K562 (cell line): ENCODE results near the gene SIT1. TPM values are rescaled to one million over a fixed set of nuclear protein-coding genes. Genes with fewer than 3 reads are reported as not detected.

ENCODE experiments used
- CXXC5 ChIP-seq: fragments of 250-450 bp; sonication (Bioruptor Pico); IDR thresholded peaks from 2 replicates; pipeline ENCODE4 v1.8.0; 2022; ENCODE audit warnings: inconsistent platforms, mild to moderate bottlenecking, moderate library complexity
- E2F4 ChIP-seq: sonication (generic); formaldehyde crosslinking; IDR thresholded peaks from 2 replicates; pipeline ENCODE4 v1.8.0; 2022; ENCODE audit warnings: mild to moderate bottlenecking, low read depth, missing genetic modification reagents
- ELF1 ChIP-seq: fragments of 200-800 bp; sonication (Bioruptor generic); IDR thresholded peaks from 2 replicates; pipeline ENCODE4 v1.6.1; 2016; ENCODE audit warnings: missing genetic modification characterization, missing compliant biosample characterization
- FOXP1 ChIP-seq: sonication (generic); formaldehyde crosslinking; IDR thresholded peaks from 2 replicates; pipeline ENCODE4 v1.8.0; 2022; ENCODE audit warnings: mild to moderate bottlenecking, missing genetic modification reagents
- GABPA ChIP-seq: fragments of 200-800 bp; sonication (Bioruptor generic); conservative IDR thresholded peaks from 2 replicates; pipeline ENCODE4 v1.6.1; 2016; ENCODE audit warnings: low read depth, missing genetic modification characterization, missing compliant biosample characterization
- HINFP ChIP-seq: fragments of 450-650 bp; conservative IDR thresholded peaks from 2 replicates; pipeline ENCODE4 v1.6.1; 2016; ENCODE audit warnings: missing genetic modification characterization, low read depth, mild to moderate bottlenecking, control low read depth, missing compliant biosample characterization
- HLTF ChIP-seq: fragments of 450-650 bp; IDR thresholded peaks from 2 replicates; pipeline ENCODE4 v1.6.1; 2016
- HMGN3 ChIP-seq: IDR thresholded peaks from 2 replicates; pipeline ENCODE4 v1.6.1; 2011; ENCODE audit warnings: borderline replicate concordance, low read depth, mild to moderate bottlenecking, mixed read lengths, low read length; ENCODE audit not compliant: insufficient read length; ENCODE audit errors: extremely low read depth
- HNRNPH1 ChIP-seq: fragments of 200-400 bp; formaldehyde crosslinking; optimal IDR thresholded peaks from 2 replicates; pipeline ENCODE3; 2017; ENCODE audit warnings: low read depth, mild to moderate bottlenecking, low read length, moderate library complexity
- HSF4 ChIP-seq: fragments of 250-450 bp; sonication (Bioruptor Pico); IDR thresholded peaks from 2 replicates; pipeline ENCODE4 v2.1.2; 2022; ENCODE audit warnings: mild to moderate bottlenecking, moderate library complexity, borderline replicate concordance
- MAX ChIP-seq: sonication (generic); formaldehyde crosslinking; IDR thresholded peaks from 2 replicates; pipeline ENCODE4 v1.9.0; 2022; ENCODE audit warnings: mild to moderate bottlenecking, missing genetic modification reagents
- MYC ChIP-seq, 2 experiments: fragments of 250-450 bp in 1 of 2; sonication (Bioruptor Pico) in 1 of 2; IDR thresholded peaks; 2 replicates each; pipeline versions ENCODE4 v1.5.1 to v1.6.1; 2012 to 2021; ENCODE audit warnings: low read depth in 2 of 2, borderline replicate concordance in 1 of 2, improper control_type of control experiment in 1 of 2, low read length in 1 of 2, mild to moderate bottlenecking in 1 of 2, moderate library complexity in 1 of 2
- PRDM10 ChIP-seq: fragments of 450-650 bp; IDR thresholded peaks from 2 replicates; pipeline ENCODE4 v1.6.1; 2018; ENCODE audit not compliant: partially characterized antibody
- TCF15 ChIP-seq: fragments of 250-450 bp; sonication (Bioruptor Pico); IDR thresholded peaks from 2 replicates; pipeline ENCODE4 v1.8.0; 2022; ENCODE audit warnings: moderate library complexity, mild to moderate bottlenecking, inconsistent platforms
- THRAP3 ChIP-seq: fragments of 450-650 bp; IDR thresholded peaks from 2 replicates; pipeline ENCODE4 v1.6.1; 2016; ENCODE audit warnings: mild to moderate bottlenecking, inconsistent platforms, borderline replicate concordance
- USF1 ChIP-seq: sonication (generic); formaldehyde crosslinking; IDR thresholded peaks from 2 replicates; pipeline ENCODE4 v1.9.0; 2022; ENCODE audit warnings: mild to moderate bottlenecking, missing genetic modification reagents
- ZBTB7A ChIP-seq: IDR thresholded peaks from 2 replicates; pipeline ENCODE4 v1.6.1; 2011; ENCODE audit warnings: low read depth, mild to moderate bottlenecking, low read length, moderate library complexity, borderline replicate concordance; ENCODE audit not compliant: control insufficient read depth
- ZNF764 ChIP-seq: fragments of 250-450 bp; sonication (Bioruptor Pico); IDR thresholded peaks from 2 replicates; pipeline ENCODE4 v1.4.0; 2020; ENCODE audit warnings: low read depth, mild to moderate bottlenecking, moderate library complexity
- ZSCAN29 ChIP-seq: fragments of 450-650 bp; IDR thresholded peaks from 2 replicates; pipeline ENCODE4 v1.6.1; 2017
- polyA plus RNA-seq, 8 experiments: library from polyadenylated mRNA; depleted of rRNA in 4 of 8; stranded (reverse) in 5 of 8; unstranded in 3 of 8; fragments of >200 nt; fragmentation: Nextera tagmentation in 2 of 8; fragmentation: Illumina TruSeq in 1 of 8; extraction: Ambion mirVana in 2 of 8; extraction: Trizol in 1 of 8; gene quantifications; 2 replicates each; pipeline versions ENCODE4 v1.2.1 to v1.2.3, GENCODE V29; 2011 to 2014; ENCODE audit warnings: inconsistent platforms in 1 of 8, missing spikeins in 1 of 8
- total RNA-seq, 7 experiments: library from RNA; depleted of rRNA in 6 of 7; stranded (reverse); fragments of >200 nt in 6 of 7; fragmentation: Illumina TruSeq in 2 of 7; extraction: Trizol in 2 of 7; gene quantifications; 2 replicates each; pipeline versions ENCODE4 v1.2.1 to v1.2.3, GENCODE V29; 2011 to 2021; ENCODE audit warnings: low replicate concordance in 1 of 7

SIT1 gene
- total and polyA plus RNA-seq, 9 of the 15 experiments (the other 6 are each of a cell fraction or from before 2014, with no cell fraction given), result not detected

- TF ChIP-seq E2F4, result no peak
- TF ChIP-seq ZNF764 (CRISPR knock-in tag), result no peak
- no peak for TF ChIP-seq HINFP (tag)
- peak; percentile 56 for TF ChIP-seq GABPA
- TF ChIP-seq MAX, result 0 out of 2 replicates have a peak, but pooled peaks have one; percentile 25
- no peak for TF ChIP-seq TCF15
- TF ChIP-seq THRAP3, result no peak
- TF ChIP-seq CXXC5, result peak; percentile 63
- no peak for TF ChIP-seq HSF4 (CRISPR knock-in tag)
- TF ChIP-seq HMGN3, result peak; percentile 84
- no peak for TF ChIP-seq HLTF
- TF ChIP-seq PRDM10, result no peak
- peak; percentile 25; the same call in 1 of the 2 replicates for TF ChIP-seq MYC (IDR thresholded peaks at IDR 0.05; ENCODE audit: low read depth, low read length)
- no peak for TF ChIP-seq MYC (CRISPR knock-in tag; IDR thresholded peaks at IDR 0.05; ENCODE audit: borderline replicate concordance, low read depth)
- TF ChIP-seq ZSCAN29, result no peak
- no peak for TF ChIP-seq ELF1 (tag)
- no peak; the same call in 1 of the 2 replicates for TF ChIP-seq ZBTB7A
- no peak for TF ChIP-seq USF1 (CRISPR knock-in tag)
- no peak for TF ChIP-seq FOXP1
- no peak for TF ChIP-seq HNRNPH1
Measured at GRCh38 chr9:35646533-35647265, 4.0 kb downstream of the SIT1 start (continued).
